Femur (tissue), 1 donor: ENCODE data around the gene WDR26.
"Not testable (repeated sequence)": the region's sequence is repeated elsewhere in the genome, so short reads cannot be mapped to it uniquely, and the experiment has no call there.

Source experiments
- DNase-seq: peaks from one replicate; pipeline ENCODE4 v3.0.0-alpha.2; 2017

WDR26 gene

DNA sequence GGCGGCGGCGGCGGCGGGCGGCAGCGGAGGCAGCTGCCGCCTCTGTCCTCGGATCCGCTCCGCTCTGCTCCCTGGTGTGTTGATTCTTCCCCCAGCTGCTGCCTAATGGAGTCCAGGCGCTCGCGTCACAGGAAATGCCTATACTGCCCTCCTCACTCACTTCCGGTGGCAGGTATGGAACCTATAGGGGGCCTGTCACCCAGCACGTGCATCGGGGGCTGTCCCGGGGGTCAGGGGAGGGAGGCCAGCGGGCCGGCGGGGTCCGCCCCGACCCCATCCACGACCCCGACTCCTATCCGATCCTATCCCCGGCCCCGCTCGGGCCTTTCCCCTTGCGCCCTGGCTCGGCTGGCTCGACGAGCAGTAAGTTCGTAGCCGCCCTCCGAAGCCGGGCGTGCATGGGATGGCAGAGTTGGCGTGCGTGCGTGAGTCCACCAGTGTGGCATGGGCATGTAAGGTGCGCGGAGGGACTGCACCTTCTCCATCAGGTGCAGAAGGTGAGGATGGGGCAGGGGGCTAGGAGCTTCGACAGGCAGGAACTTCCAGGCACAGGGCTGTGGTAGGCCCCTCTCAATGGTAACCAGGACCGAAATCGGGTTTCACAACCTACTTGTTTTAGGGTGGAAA is at the start of gene WDR26:
TSS of gene WDR26 (minus strand) at position 107 of the 627 bp plus-strand sequence.
- peak; percentile 93 for DNase-seq

DNA sequence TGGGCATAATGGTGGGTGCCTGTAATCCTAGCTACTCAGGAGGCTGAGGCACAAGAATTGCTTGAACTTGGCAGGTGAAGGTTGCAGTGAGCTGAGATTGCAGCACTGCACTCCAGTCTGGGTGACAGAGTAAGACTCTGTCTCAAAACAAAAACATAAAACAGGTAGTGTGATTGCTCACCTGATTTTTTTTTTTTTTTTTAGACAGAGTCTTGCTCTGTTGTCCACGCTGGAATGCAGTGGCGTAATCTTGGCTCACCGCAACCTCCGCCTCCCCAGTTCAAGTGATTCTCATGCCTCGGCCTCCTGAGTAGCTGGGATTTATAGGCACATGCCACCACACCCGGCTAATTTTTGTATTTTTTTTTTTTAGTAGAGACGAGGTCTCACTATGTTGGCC is 48.6 kb upstream of the WDR26 start:
- DNase-seq = not testable (repeated sequence)

DNA sequence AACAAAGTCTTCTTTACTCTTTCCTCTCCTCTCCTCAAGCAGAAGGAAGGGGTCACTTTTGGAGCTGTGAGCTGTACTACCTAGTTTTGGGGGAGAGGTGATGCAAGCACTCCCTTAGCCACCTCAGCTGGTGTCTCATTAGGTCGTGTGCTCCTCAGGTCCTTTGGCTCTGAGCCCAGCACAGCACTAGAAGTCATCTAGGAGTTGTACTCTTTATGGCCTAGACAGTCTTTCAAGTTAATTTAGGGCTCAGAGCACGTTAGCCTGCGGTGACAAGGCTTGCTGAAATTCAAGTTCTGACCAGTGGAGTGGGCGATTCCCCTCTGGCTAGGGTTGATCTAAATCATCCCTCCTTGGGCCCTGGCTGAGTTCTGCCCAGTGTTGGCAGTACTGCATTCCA is 48.0 kb upstream of the WDR26 start:
- DNase-seq = no peak

DNA sequence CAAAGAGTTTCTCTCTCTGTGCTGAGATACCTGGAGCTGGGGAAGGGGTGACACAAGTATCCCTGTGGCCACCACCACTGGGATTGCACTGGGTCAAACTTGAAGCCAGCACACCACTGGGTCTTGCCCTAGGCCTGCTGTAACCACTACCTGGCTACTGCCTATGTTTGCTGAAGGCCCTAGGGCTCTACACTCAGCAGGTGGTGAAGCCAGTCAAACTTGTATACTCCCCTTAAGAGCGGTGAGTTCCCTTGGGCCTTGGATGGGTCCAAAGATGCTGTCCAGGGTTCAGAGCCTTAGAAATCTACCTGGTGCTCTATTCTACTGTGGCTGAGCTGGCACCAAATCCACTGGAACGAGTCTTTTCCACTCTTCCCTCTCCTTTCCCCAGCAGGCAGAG is 47.0 kb upstream of the WDR26 start:
- no peak for DNase-seq

DNA sequence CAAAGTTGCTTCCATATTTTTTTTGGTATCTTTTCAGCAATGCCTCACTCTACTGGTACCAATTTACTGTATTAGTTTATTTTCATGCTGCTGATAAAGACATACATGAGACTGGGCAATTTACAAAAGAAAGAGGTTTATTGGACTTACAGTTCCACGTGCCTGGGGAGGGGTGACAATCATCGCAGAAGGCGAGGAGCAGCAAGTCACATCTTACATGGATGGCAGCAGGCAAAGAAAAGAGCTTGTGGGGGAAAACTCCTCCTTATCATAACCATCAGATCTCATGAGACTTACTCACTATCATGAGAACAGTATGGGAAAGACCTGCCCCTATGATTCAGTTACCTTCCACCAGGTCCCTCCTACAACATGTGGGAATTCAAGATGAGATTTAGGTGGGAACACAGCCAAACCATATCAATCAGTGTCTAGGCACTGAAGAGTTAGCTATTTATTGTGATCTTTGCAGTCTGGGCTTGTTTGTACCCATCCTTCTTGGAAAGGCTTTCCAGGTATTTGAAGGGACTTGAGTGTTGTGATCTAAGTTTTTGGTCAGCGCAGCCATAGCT is 46.4 kb upstream of the WDR26 start:
- DNase-seq = not testable (repeated sequence)

DNA sequence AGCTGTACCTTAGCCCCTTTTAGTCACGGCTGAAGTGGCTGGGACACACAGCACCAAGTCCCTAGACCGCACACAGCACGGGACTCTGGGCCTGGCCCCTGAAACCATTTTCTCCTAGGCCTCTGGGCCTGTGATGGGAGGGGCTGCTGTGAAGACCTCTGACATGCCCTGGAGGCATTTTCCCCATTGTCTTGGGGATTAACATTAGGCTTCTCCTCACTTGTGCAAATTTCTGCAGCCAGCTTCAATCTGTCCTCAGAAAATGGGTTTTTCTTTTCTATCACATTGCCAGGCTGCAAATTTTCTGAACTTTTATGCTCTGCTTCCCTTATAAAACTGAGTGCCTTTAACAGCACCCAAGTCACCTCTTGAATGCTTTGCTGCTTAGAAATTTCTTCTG is 45.6 kb upstream of the WDR26 start:
- DNase-seq = not testable (repeated sequence)

DNA sequence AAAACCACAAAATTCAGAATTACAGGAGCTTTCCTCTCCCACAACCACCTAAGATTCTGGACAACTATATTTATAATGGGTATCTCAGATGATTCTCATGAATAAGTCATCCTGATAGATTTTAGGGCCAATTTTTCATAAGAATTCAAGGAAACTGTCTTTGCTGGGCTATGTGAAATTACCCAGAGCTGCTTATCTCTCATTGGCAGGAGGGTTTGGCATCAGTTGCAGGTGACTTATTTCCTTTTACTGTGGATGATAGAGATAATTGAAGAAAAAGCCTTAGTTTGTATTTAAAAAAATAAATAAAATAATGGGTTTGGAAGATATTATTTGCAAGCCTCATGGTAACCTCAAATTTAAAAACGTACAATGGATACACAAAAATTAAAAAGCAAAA is 38.2 kb upstream of the WDR26 start:
- no peak for DNase-seq

DNA sequence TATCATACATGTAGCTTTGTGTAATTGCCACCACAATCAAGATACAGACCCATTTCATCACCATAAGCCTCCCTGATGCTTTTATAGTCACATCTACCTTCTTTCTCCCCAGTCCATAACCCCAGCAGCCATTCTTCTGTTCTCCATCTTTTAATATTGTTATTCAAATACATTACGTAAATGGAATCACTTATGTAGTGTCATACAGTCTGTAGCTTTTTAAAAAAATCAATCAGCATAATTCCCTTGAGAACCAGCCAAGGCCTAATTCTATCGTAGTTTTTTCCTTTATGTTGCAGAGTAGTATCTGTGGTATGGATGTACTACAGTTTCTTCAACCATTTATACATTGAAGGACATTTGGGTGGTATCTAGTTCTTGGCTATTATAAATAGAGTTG is 31.6 kb upstream of the WDR26 start:
- no peak for DNase-seq

DNA sequence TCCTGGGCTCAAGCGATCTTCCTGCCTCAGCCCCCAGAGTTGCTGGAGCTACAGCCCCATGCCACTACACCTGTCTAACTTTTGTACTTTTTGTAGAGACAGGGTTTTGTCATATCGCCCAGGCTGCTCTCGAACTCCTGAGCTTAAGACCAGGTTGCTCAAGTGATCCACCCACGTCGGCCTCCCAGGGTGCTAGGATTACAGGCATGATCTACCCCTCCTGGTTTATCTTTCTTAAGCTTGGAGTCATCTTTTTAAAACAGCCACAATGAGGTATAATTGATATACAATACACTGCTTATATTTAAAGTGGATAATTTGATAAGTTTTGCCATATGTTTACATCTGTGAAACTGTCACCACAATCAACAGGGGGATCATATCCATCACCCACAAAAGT is 25.4 kb upstream of the WDR26 start:
- no peak for DNase-seq

DNA sequence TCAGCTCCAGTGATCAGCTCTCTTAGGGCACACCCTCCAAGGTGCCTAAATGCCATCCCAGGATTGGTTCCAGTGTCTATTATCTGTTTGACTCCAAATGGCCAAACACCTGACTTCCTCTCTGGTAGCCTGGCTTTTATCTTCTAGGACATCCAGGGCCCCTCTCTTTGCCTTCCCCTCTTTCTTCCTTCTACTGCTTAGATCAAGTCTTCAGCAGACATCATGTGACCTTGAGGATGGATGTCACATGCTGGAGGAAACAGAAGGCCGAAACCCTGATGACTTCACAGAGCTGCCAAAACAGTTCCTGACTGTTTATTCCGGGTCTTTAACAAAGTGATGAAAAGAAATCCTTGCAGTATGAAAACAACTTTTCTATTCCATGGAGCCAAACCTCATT is 24.4 kb upstream of the WDR26 start:
- no peak for DNase-seq

DNA sequence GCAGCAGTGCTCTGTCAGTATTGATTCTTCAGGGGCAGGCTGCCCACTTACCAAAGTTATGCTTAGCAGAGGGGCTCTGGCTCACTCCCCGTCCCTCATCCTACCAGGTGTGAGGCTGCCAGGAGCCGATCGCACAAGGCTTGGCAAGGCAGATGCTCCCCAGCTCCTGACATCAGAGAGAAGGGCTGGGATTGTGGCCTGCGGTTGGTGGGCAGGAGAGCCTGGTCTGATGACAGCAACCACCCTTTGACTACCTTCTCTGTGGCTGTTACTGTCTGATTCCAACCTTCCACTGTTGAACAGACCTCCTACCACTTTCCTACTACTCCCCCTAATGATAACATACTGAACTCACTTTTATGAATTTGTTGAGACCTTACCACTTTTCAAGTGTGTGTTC is 23.7 kb upstream of the WDR26 start:
- DNase-seq = no peak

DNA sequence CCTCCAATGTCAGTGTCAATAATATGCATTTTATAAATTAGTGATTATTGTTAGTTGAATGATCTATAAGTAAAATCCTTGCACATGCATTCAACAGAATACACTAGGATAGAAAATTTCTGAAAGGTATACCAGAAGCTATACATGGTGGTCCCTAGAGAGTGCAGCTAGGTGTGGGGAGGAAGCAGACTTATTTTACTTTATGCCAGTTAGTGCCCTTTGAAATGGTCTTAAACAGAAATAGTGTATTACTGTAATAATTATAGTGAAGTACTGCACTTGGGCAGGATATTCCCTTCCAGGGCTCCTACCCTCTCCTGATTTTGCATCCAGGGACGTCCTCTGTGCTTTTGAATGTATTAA is 23.2 kb upstream of the WDR26 start:
- DNase-seq = no peak

DNA sequence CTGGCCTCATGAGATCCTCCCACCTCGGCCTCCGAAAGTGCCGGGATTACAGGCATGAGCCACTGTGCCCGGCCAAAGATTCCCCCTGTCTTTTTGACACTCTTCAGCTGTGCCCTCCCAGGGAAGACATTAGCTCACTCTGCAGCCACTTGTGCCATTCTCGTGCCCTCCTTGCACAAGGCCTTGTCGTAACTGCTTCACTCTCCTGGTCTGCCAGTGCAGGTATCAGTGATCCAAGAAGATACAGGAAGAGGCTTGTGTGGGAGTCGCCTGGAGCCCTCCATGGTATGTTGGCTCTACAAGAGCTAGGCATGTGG is 22.0 kb upstream of the WDR26 start:
- no peak for DNase-seq

DNA sequence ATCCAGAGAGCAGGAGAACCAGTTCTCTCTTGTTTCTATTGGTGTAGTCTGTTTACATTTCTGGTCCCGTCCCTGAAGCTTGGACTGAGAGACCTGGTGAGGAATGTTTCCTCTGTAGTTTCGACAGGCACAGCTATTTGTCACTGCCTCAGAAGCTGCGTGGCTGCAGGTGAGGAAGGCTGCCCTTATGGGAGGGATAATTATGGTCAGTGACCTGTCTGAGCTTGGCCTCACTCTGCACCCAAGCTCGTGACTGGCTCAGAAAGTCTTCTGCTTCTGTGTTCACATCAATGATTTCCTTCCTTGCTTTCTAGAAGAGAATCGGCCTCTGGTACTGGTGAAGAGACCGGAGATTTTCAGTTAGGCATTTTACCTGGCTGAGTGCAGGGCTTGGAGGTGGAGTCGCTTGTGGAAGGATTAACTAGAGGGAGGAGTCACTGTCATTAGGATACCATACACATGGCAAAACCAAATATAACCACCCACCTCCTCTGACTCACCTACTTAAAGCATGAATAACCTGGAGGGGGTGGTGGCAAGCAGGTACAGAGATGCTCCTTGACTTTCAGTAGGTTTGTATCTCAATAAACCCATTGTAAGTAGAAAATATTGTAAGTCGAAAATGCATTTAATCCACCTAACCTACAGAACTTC is 19.9 kb upstream of the WDR26 start:
- DNase-seq = no peak

DNA sequence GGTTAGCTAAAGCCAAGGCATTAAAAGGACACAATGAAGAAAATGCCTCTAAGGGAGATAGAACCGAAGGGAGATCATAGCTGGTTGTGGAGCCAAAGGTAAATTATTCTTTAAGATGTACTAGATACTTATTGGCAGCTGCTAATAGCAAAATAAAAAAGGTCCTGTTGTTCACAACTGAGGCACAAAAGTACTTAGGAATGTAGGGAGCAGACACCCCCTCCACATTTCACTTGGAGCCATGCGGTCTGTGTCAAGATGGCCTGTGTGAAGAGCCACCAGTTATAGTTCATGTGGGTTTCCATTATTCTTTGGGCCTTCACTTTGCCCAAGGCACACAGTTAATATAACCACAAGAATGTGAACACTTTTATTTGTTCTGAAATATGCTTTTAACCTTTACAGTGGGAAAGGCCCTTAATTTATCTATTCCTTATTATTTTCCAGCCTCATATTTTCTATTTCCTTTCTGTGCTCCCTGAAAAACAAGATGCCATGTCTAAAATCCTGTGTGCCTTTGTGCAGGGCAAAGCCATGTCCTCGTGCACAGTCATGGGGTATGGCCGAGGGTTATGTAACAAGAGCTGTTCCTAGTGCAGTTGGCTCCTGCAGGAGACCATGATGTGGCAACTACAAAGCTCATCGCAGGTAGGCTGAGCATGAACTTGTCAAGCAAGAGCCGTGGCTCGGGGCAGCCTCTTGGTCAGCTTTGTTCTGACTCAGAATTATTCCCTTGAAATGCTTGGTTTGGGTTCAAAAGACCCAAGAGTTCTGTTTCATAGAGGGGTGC is 16.2 kb upstream of the WDR26 start:
- no peak for DNase-seq

DNA sequence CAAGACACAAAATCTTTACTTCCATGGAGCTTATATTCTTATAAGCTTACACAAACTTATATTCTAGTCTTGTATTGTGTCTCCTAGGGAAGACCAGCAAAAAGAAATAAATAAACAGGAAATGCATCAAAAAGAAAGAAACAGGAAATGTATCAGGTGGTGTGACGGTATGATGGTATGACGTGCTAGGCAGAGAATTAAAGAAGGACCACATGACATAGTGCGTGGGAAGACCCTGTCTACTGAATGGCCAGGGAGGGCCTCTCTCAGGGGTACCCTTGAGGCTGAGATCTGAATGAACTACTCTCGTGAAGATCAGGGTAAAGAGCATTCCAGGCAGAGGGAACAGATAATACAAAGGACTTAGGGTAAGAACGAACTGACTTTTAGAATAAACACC is 15.6 kb upstream of the WDR26 start:
- DNase-seq = no peak

DNA sequence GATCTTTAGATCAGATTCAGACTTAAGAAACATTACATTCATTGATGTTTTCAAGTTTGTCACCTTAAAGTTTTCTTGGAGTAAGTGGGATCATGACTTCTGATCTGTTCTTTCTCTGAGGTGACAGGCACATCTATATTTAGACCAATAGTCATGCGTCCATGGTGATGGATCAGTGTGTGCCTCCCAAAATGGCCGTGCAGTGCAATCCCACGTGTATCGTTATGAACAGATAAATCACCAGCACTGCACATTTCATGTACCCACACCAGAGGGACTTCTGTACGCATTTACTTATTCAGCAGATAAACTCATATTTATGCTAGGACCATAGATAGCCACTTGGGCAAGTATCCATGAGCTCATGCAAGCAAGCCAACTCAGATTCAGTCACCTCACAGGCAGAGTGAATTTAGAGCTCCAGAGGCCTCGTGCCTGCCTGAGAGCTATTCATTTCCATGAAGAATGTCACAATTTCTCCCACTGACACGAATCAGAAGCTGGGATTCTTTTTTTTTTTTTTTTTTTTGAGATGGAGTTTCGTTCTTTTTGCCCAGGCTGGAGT is 13.9 kb upstream of the WDR26 start:
- DNase-seq = no peak

DNA sequence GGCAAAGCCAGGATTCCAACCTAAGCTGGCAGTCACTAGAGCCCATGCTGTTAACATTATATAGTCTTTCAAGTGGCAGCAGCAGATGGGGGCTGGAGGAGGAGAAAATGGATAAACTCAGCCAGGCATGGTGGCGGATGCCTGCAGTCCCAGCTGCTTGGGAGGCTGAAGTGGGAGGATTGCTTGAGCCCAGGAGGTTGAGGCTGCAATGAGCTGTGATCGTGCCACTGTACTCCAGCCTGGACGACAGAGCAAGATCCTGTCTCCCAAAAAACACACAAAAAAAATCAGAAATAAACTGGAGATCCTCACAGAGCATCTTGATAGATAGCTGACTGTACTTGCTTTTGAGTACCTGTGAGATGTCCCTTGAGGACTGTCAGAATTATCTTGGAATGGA is 13.4 kb upstream of the WDR26 start:
- no peak for DNase-seq

DNA sequence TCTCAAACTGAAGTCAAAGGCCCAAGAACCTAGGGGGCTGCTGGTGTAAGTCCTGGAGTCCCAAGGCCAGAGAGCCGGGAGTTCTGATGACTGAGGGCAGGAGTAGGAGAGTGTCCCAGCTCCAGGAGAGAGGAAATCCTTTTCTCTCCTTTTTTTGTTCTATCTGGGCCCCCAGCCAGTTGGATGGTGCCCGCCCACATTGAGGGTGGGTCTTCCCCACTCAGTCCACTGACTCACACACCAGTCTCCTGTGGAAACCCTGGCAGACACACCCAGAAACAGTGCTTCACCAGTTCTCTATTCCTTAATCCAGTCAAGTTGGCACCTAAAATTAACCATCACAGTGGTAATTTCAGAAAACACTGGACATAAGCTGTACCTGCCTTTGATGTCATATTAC is 12.7 kb upstream of the WDR26 start:
- peak; percentile 36 for DNase-seq

DNA sequence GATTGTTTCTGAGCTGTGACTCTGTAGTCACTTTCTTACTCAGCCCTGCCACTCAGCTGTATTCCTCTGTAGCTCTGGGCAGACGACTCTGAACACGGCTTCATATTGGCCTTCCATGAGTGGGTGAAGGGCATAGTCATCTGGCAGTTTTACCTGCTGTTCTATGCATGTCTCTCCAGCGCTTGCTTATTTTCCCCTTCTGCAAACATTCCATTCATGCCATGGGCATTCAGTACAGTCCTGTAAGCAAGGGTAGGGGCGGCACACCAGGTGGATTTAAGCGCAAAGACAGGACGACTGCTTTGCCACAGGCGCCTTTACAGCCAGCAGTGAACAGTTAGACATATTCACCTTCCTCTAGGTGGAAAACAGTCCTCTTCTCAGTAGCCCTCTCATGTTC is 4.4 kb upstream of the WDR26 start:
- DNase-seq = no peak

DNA sequence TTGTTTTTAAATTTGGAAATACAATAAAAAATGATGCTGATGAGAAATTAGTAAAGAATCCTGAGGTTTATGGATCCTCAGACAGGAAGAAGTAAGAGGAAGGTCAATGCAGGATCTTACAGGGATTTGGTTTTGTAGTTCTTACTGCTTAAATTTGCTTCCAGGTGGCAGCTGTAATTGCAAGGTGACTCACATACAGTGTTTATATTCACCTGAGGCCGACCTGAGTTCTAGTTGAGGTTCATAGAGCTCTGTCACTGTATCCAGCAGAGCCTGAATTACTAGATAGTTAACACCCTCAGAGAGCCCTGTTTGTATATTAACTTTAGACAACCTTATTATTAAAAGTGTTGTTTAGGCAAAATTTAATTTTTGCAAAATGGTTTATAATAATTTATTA is 1.4 kb upstream of the WDR26 start:
- no peak for DNase-seq

DNA sequence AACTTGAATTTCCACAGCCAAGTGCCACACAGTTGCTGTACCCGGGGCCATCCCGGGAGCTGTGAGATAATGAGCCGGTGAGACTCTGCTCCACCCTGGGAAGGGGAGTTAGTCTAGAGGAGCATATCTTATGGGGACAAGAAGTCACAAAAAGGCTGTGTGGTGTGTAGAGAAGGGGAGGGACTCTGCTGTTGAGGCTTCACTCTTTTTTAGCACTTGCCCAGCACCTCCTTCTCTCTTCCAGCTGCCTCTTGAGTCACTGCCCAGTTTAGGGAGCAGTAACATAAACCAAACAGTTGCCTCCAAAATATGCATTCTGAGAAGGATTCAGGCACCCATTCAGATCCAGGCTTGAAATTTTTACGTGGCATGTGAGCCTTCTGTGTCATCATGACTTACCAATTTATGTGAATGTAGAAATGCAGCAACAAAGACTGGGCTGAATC is 744 bp upstream of the WDR26 start:
- DNase-seq = peak; percentile 38
